DND-41 (cell line): ENCODE data around the gene SLC25A1.

Experiments
- ATAC-seq: fragments of 200-7000 bp; cut with Tn5 transposase; 3 replicates; pipeline ENCODE4 v1.9.1; 2021; ENCODE audit warnings: low read depth; ENCODE audit not compliant: insufficient read depth
- DNase-seq: peaks from one replicate; pipeline ENCODE4 v3.0.0-alpha.2; 2020
- H2AFZ ChIP-seq: 2 replicates; pipeline ENCODE4 v1.6.0; 2012; ENCODE audit warnings: low read depth, low read length
- H3K27ac ChIP-seq: 2 replicates; pipeline ENCODE4 v1.5.1; 2012; ENCODE audit warnings: low read length, inconsistent platforms
- H3K27me3 ChIP-seq: fragments of 200-600 bp; sonication (generic); 2 replicates; pipeline ENCODE4 v1.6.0; 2012; ENCODE audit warnings: low read length, mild to moderate bottlenecking, inconsistent platforms; ENCODE audit not compliant: insufficient read depth, poor library complexity
- H3K36me3 ChIP-seq: 2 replicates; pipeline ENCODE4 v1.5.1; 2012; ENCODE audit warnings: low read length, inconsistent platforms; ENCODE audit not compliant: insufficient read depth
- H3K4me1 ChIP-seq: 2 replicates; pipeline ENCODE4 v1.5.1; 2012; ENCODE audit warnings: mild to moderate bottlenecking, low read length; ENCODE audit not compliant: insufficient read depth
- H3K4me2 ChIP-seq: 2 replicates; pipeline ENCODE4 v1.6.0; 2012; ENCODE audit warnings: mild to moderate bottlenecking, moderate library complexity, low read length, inconsistent platforms; ENCODE audit not compliant: insufficient read depth
- H3K4me3 ChIP-seq, 2 experiments: fragments of 200-600 bp in 1 of 2; shearing (Covaris generic) in 1 of 2; 2 replicates each; pipeline ENCODE4 v1.5.1; 2012 to 2016; ENCODE audit warnings: inconsistent platforms in 2 of 2, low read length in 2 of 2, mild to moderate bottlenecking in 2 of 2, low read depth in 1 of 2, moderate library complexity in 1 of 2
- H3K79me2 ChIP-seq: 2 replicates; pipeline ENCODE4 v1.6.0; 2012; ENCODE audit warnings: low read length, inconsistent platforms; ENCODE audit not compliant: insufficient read depth
- H3K9ac ChIP-seq: 2 replicates; pipeline ENCODE4 v1.6.0; 2012; ENCODE audit warnings: low read depth, mild to moderate bottlenecking, inconsistent platforms, low read length, moderate library complexity
- H3K9me3 ChIP-seq: 2 replicates; pipeline ENCODE4 v1.5.1; 2012; ENCODE audit warnings: low read length, moderate library complexity, mild to moderate bottlenecking, inconsistent platforms; ENCODE audit not compliant: insufficient read depth, severe bottlenecking
- H4K20me1 ChIP-seq: 2 replicates; pipeline ENCODE4 v1.6.0; 2012; ENCODE audit warnings: low read length; ENCODE audit not compliant: insufficient read depth
- CTCF ChIP-seq: IDR thresholded peaks from 2 replicates; pipeline ENCODE4 v1.5.1; 2012; ENCODE audit warnings: borderline replicate concordance, low read length, moderate library complexity, mild to moderate bottlenecking; ENCODE audit not compliant: poor library complexity, severe bottlenecking; ENCODE audit errors: extremely low read depth
- EZH2 ChIP-seq: IDR thresholded peaks from 3 replicates; pipeline ENCODE4 v1.6.1; 2012; ENCODE audit warnings: borderline replicate concordance, low read depth, mild to moderate bottlenecking, moderate library complexity, low read length, inconsistent platforms; ENCODE audit not compliant: severe bottlenecking

The SLC25A1 gene

DNA sequence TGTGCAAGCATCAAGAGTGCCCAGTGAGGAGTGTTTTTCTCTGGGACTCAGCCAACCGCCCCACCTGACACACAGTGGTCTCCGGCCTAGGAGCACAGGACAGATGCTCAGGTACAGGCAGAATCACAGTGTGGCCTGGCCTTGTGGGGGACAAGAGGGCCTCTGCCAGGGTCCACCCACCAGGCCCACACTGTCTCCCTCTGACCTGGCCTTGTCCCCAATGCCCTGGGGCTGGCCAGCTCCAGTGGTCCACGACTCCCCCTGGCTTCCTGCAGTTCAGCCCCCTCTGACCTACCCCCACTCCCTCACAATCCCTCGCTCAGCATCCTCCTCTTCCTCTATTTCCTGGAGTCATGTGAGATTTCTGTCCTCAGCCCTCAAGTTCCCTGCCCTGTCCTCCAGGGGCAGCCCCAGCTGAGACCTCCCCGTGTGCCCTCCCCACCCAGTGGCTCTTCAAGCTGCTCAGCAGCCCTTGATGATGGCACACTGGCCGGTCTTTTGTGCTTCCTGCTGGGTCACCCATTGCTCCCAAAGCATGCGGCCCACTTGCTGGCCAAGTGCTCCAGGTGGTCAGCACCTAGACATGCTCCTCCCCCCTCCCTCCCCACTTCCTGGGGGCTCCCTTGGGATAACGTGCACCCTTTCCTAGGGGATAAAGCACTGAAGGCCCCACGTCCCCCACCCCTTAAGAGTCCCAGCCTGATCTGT is 45.7 kb downstream of the SLC25A1 start:
- Histone ChIP-seq H2AFZ (no peak overlapping the region), H3K9ac (no peak overlapping the region), H3K9me3 (no peaks in the 10 kb centered on the region), H3K36me3 (peaks cover 70% of the 10 kb centered on the region), H3K27me3 (no peaks in the 10 kb centered on the region), H3K79me2 (no peaks in the 10 kb centered on the region), H3K4me1 (no peaks in the 10 kb centered on the region), H3K27ac (no peak overlapping the region), H4K20me1 (peaks cover 30% of the 10 kb centered on the region; the same call in 1 of the 2 replicates), H3K4me3 (no peak overlapping the region), H3K4me2 (no peak overlapping the region)
- TF ChIP-seq EZH2 (no peak), CTCF (no peak)
- DNase-seq (no peak), ATAC-seq (no peak)

DNA sequence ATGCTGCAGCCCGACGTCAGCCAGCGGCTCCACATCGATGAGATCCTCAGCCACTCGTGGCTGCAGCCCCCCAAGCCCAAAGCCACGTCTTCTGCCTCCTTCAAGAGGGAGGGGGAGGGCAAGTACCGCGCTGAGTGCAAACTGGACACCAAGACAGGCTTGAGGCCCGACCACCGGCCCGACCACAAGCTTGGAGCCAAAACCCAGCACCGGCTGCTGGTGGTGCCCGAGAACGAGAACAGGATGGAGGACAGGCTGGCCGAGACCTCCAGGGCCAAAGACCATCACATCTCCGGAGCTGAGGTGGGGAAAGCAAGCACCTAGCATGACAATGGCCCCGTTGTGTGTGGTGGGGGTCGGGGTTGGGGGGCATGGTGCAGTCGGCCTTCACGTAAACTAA is 46.4 kb downstream of the SLC25A1 start:
- Histone ChIP-seq H3K79me2 (no peaks in the 10 kb centered on the region), H3K4me3 (no peak overlapping the region), H3K27ac (no peak overlapping the region), H3K9me3 (no peaks in the 10 kb centered on the region), H3K36me3 (peaks cover 63% of the 10 kb centered on the region), H4K20me1 (peaks cover 23% of the 10 kb centered on the region; the same call in 1 of the 2 replicates), H3K4me1 (no peaks in the 10 kb centered on the region), H3K4me2 (no peak overlapping the region), H2AFZ (no peak overlapping the region), H3K9ac (no peak overlapping the region), H3K27me3 (no peaks in the 10 kb centered on the region)
- no peak for TF ChIP-seq CTCF
- TF ChIP-seq EZH2: no peak
- DNase-seq: no peak
- ATAC-seq: no peak

DNA sequence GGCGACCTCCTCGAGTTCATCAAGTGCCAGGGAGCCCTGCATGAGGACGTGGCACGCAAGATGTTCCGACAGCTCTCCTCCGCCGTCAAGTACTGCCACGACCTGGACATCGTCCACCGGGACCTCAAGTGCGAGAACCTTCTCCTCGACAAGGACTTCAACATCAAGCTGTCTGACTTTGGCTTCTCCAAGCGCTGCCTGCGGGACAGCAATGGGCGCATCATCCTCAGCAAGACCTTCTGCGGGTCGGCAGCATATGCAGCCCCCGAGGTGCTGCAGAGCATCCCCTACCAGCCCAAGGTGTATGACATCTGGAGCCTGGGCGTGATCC is 46.9 kb downstream of the SLC25A1 start:
- ATAC-seq: no peak

More for the DNA sequence above, 46.9 kb downstream of the SLC25A1 start:
- H3K27ac ChIP-seq: no peak overlapping the region
- no peak for DNase-seq
- H3K4me2 ChIP-seq: no peak overlapping the region
- H3K36me3 ChIP-seq: peaks cover 58% of the 10 kb centered on the region
- no peak overlapping the region for H3K4me3 ChIP-seq
- H3K79me2 ChIP-seq: no peaks in the 10 kb centered on the region
- no peak for TF ChIP-seq EZH2
- no peak for TF ChIP-seq CTCF
- H3K9me3 ChIP-seq: no peaks in the 10 kb centered on the region
- H3K9ac ChIP-seq: no peak overlapping the region
- H3K27me3 ChIP-seq: no peaks in the 10 kb centered on the region
- no peaks in the 10 kb centered on the region for H3K4me1 ChIP-seq
- no peak overlapping the region for H2AFZ ChIP-seq
- H4K20me1 ChIP-seq: peaks cover 22% of the 10 kb centered on the region; the same call in 1 of the 2 replicates
